Endodermal cell (in vitro differentiated cells): ENCODE data around the gene LOXL3. TPM values are rescaled to one million over a fixed set of nuclear protein-coding genes. Genes with fewer than 3 reads are reported as not detected.
A peak's percentile ranks its signal among the peaks of the same experiment; 100 is the strongest.

ENCODE experiments used
- DNase-seq: peaks from one replicate; pipeline ENCODE4 v3.0.0-alpha.2; 2017
- H3K27ac ChIP-seq: 2 replicates; pipeline ENCODE4 v1.5.1; 2013; ENCODE audit warnings: mild to moderate bottlenecking, low read depth, low read length, moderate library complexity
- H3K27me3 ChIP-seq: 2 replicates; pipeline ENCODE4 v1.6.1; 2013; ENCODE audit warnings: mild to moderate bottlenecking, low read length, moderate library complexity; ENCODE audit not compliant: insufficient read depth, control insufficient read depth, poor library complexity, severe bottlenecking
- H3K36me3 ChIP-seq: 2 replicates; pipeline ENCODE4 v1.7.0; 2013; ENCODE audit warnings: mild to moderate bottlenecking, low read length, moderate library complexity; ENCODE audit not compliant: control insufficient read depth, insufficient read depth
- H3K4me1 ChIP-seq: one replicate; pipeline ENCODE4 v1.7.0; 2013; ENCODE audit warnings: low read length; ENCODE audit not compliant: control insufficient read depth, insufficient read depth
- H3K4me3 ChIP-seq: 2 replicates; pipeline ENCODE4 v1.5.1; 2013; ENCODE audit warnings: mild to moderate bottlenecking, low read length, moderate library complexity
- H3K9ac ChIP-seq: 2 replicates; pipeline ENCODE4 v1.6.1; 2013; ENCODE audit warnings: mild to moderate bottlenecking, low read length, moderate library complexity; ENCODE audit not compliant: poor library complexity, severe bottlenecking; ENCODE audit errors: extremely low read depth
- H3K9me3 ChIP-seq: 2 replicates; pipeline ENCODE4 v1.6.1; 2013; ENCODE audit warnings: mild to moderate bottlenecking, low read length, moderate library complexity; ENCODE audit not compliant: control insufficient read depth
- H3K27ac Mint-ChIP-seq: 2 replicates; pipeline ENCODE4 v1.8.0; 2020; ENCODE audit warnings: mixed read lengths
- H3K27me3 Mint-ChIP-seq: 2 replicates; pipeline ENCODE4 v1.8.0; 2021; ENCODE audit warnings: mild to moderate bottlenecking, mixed read lengths; ENCODE audit not compliant: insufficient read depth
- H3K36me3 Mint-ChIP-seq: 2 replicates; pipeline ENCODE4 v1.8.0; 2020; ENCODE audit warnings: low read depth, mixed read lengths
- H3K4me1 Mint-ChIP-seq: 2 replicates; pipeline ENCODE4 v1.8.0; 2020; ENCODE audit warnings: mixed read lengths
- H3K4me3 Mint-ChIP-seq: 2 replicates; pipeline ENCODE4 v1.8.0; 2020; ENCODE audit warnings: mild to moderate bottlenecking, moderate library complexity, mixed read lengths
- H3K9me3 Mint-ChIP-seq: 2 replicates; pipeline ENCODE4 v1.8.0; 2020; ENCODE audit warnings: mild to moderate bottlenecking, mixed read lengths
- CTCF ChIP-seq: fragments of 200-600 bp; sonication (generic); conservative IDR thresholded peaks from 2 replicates; pipeline ENCODE4 v1.5.0; 2021; ENCODE audit warnings: antibody characterized with exemption, mild to moderate bottlenecking
- WGBS, 2 experiments: methylation state at CpG; one replicate each; pipeline versions ENCODE4 v1.1.5 to v1.1.7; 2013; ENCODE audit warnings: missing lambda C conversion rate in 2 of 2, mixed read lengths in 1 of 2; ENCODE audit not compliant: insufficient coverage in 1 of 2, insufficient read length in 1 of 2; 5-methylcytosine and 5-hydroxymethylcytosine counted together
- total RNA-seq, 2 donors: library from RNA; stranded (reverse); fragmentation: NEBNext Ultra II Directional in 1 of 2; extraction: Animal tissue kit (Norgen Biotek cat#: 25700) in 1 of 2; gene quantifications; 2 replicates in 1 of 2; 3 replicates in 1 of 2; pipeline ENCODE4 v1.2.1, GENCODE V29; 2021

Gene LOXL3
- total RNA-seq, 2 donors from 2014 or later = 5.4 to 7.6 TPM

GRCh38 chr2:74548900-74549826, 4.6 kb downstream of the LOXL3 start:
- Mint-ChIP-seq H3K4me1 (peaks cover 19% of the 10 kb centered on the region), H3K9me3 (no peaks in the 10 kb centered on the region)

GRCh38 chr2:74548285-74548899, 5.3 kb downstream of the LOXL3 start:
- 13 to 21% methylated on average over 14 to 26 of the region's 26 CpGs for WGBS, 2 experiments
- Mint-ChIP-seq H3K4me3 (peak overlapping the region; percentile 52), H3K27ac (no peak overlapping the region), H3K4me1 (peaks cover 17% of the 10 kb centered on the region), H3K27me3 (peaks cover 64% of the 10 kb centered on the region), H3K9me3 (no peaks in the 10 kb centered on the region), H3K36me3 (no peaks in the 10 kb centered on the region)
- Histone ChIP-seq H3K9me3 (no peaks in the 10 kb centered on the region), H3K27me3 (peaks cover 62% of the 10 kb centered on the region), H3K4me3 (peak overlapping the region; percentile 73), H3K36me3 (no peaks in the 10 kb centered on the region), H3K9ac (no peak overlapping the region), H3K4me1 (no peaks in the 10 kb centered on the region), H3K27ac (no peak overlapping the region)
- no peak for DNase-seq
- TF ChIP-seq CTCF = no peak

More at GRCh38 chr2:74548900-74549826, 4.6 kb downstream of the LOXL3 start:
- Histone ChIP-seq H3K4me3 (peak overlapping the region; percentile 73), H3K9me3 (no peaks in the 10 kb centered on the region), H3K4me1 (no peaks in the 10 kb centered on the region), H3K27ac (no peak overlapping the region), H3K9ac (peak overlapping the region; percentile 48), H3K27me3 (peaks cover 66% of the 10 kb centered on the region), H3K36me3 (no peaks in the 10 kb centered on the region)
- no peak overlapping the region for H3K27ac Mint-ChIP-seq
- no peaks in the 10 kb centered on the region for H3K36me3 Mint-ChIP-seq
- peak; percentile 92 for DNase-seq
- TF ChIP-seq CTCF = no peak
- 4 to 18% methylated on average over 28 to 85 of the region's 85 CpGs for WGBS, 2 experiments
- H3K27me3 Mint-ChIP-seq = peaks cover 68% of the 10 kb centered on the region
- H3K4me3 Mint-ChIP-seq = peak overlapping the region; percentile 52

- H3K27ac Mint-ChIP-seq = no peak overlapping the region
- no peak overlapping the region for H3K4me3 ChIP-seq
- no peak for DNase-seq
- H3K27me3 ChIP-seq = peaks cover 39% of the 10 kb centered on the region
- H3K4me1 Mint-ChIP-seq = peaks cover 13% of the 10 kb centered on the region
- H3K4me3 Mint-ChIP-seq = no peak overlapping the region
- 84 to 93% methylated on average over 2 to 3 of the region's 3 CpGs for WGBS, 2 experiments
- TF ChIP-seq CTCF = no peak
- H3K4me1 ChIP-seq = no peaks in the 10 kb centered on the region
- H3K9me3 Mint-ChIP-seq = no peaks in the 10 kb centered on the region
- no peaks in the 10 kb centered on the region for H3K36me3 ChIP-seq
- no peaks in the 10 kb centered on the region for H3K36me3 Mint-ChIP-seq
- no peak overlapping the region for H3K9ac ChIP-seq
- H3K9me3 ChIP-seq = no peaks in the 10 kb centered on the region
- no peak overlapping the region for H3K27ac ChIP-seq
- peaks cover 40% of the 10 kb centered on the region for H3K27me3 Mint-ChIP-seq
These were observed 7.7 kb downstream of the LOXL3 start for GRCh38 chr2:74546004-74546403.
